T-helper 17 cell (primary cell): ENCODE results near the gene GRM4. TPM values are rescaled to one million over a fixed set of nuclear protein-coding genes. Genes with fewer than 3 reads are reported as not detected.

Source experiments
- ATAC-seq: fragments of 150-1000 bp; cut with Tn5 transposase; 2 replicates; pipeline ENCODE4 v1.10.0; 2021; ENCODE audit warnings: mild to moderate bottlenecking, moderate library complexity
- DNase-seq, 3 donors: peaks; one replicate each; pipeline versions ENCODE4 v3.0.0 to v3.0.0-alpha.2; 2020 to 2021
- H3K9me3 ChIP-seq: one replicate; pipeline ENCODE4 v1.7.0; 2013; ENCODE audit warnings: low read length, mild to moderate bottlenecking; ENCODE audit not compliant: control insufficient read depth, poor library complexity, severe bottlenecking
- H3K27ac Mint-ChIP-seq: one replicate; pipeline ENCODE4 v1.8.0; 2022; ENCODE audit warnings: mild to moderate bottlenecking, moderate library complexity, mixed read lengths
- H3K27me3 Mint-ChIP-seq: one replicate; pipeline ENCODE4 v1.8.0; 2022; ENCODE audit warnings: mixed read lengths
- H3K36me3 Mint-ChIP-seq: one replicate; pipeline ENCODE4 v1.8.0; 2022; ENCODE audit warnings: low read depth, mixed read lengths
- H3K4me1 Mint-ChIP-seq: one replicate; pipeline ENCODE4 v1.8.0; 2022; ENCODE audit warnings: mild to moderate bottlenecking, mixed read lengths
- H3K4me3 Mint-ChIP-seq: one replicate; pipeline ENCODE4 v1.8.0; 2022; ENCODE audit warnings: mild to moderate bottlenecking, moderate library complexity, mixed read lengths
- total RNA-seq, 4 donors: library from RNA in 2 of 4; stranded (reverse) in 2 of 4; gene quantifications; one replicate each; pipeline ENCODE4 v1.2.3 and lab custom pipeline; 2022 to 2026

GRM4 gene
- total RNA-seq, 2 donors from 2014 or later: not detected

DNA sequence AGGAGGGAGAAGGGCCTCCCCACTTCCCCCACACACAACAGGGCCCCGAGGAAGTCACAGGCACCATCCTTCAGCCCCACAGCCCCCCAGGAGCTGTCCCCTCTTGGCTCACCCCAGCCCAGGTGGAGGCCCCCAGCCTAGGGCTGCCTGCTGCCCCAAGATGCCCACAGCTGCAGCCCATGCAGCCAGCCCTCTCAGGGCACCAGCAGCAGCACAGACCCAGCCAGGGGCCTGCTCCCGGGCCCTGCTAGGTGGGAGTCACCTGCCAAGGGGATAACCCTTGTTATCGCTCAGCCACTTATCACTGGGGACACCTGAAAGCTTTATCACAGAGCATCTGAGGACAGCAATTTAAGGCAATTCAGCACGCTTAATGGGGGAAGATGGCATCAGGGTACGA is 55.0 kb downstream of the GRM4 start:
- H3K4me3 Mint-ChIP-seq: no peak overlapping the region
- peaks cover 31% of the 10 kb centered on the region for H3K27me3 Mint-ChIP-seq
- peaks cover 2% of the 10 kb centered on the region for H3K4me1 Mint-ChIP-seq
- H3K9me3 ChIP-seq: no peaks in the 10 kb centered on the region
- peaks cover under 1% of the 10 kb centered on the region for H3K36me3 Mint-ChIP-seq
- no peak for ATAC-seq
- DNase-seq: no peak
- no peak overlapping the region for H3K27ac Mint-ChIP-seq

DNA sequence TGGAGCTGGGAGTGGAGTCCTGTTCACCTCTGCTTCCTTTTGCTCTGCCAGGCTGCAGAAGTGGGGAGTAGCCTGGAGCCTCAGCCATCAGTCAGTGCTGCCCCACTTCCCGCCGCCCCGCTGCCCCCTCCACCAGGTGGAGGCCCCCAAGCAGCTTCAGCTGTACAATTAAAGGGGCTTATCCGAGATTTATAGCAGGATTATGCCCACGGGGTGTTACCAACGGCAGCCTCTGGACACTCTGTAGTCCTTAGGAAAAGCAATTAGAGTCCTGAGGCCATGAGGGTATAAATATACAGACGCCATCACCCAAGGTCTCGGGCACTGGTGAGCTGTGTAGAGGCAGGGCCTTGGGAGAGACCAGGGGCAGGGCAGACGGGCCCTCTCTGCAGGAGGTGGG is 55.4 kb downstream of the GRM4 start:
- H3K27me3 Mint-ChIP-seq: peaks cover 27% of the 10 kb centered on the region
- ATAC-seq: no peak
- no peak overlapping the region for H3K4me3 Mint-ChIP-seq
- H3K9me3 ChIP-seq: no peaks in the 10 kb centered on the region
- DNase-seq: no peak
- H3K4me1 Mint-ChIP-seq: peaks cover 2% of the 10 kb centered on the region
- H3K36me3 Mint-ChIP-seq: no peaks in the 10 kb centered on the region
- no peak overlapping the region for H3K27ac Mint-ChIP-seq

DNA sequence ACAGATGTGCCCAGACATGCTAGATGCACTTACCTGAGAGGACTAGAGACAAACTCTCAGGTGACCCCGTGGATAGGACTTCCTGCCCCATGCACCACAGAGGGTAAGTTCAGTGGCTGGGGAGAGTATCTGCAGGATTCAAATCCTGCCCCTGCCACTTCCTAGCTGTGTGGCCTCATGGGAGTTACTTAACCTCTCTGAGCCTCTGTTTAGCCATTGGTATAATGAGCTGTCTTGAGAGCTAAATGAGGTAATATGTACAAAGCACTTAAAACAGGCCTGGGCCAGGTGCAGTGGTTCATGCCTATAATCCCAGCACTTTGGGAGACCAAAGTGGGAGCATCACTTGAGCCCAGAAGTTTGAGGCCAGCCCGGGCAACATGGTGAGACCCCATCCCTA is 59.3 kb downstream of the GRM4 start:
- Mint-ChIP-seq H3K4me1 (peaks cover 2% of the 10 kb centered on the region), H3K27me3 (no peaks in the 10 kb centered on the region), H3K27ac (no peak overlapping the region), H3K36me3 (no peaks in the 10 kb centered on the region), H3K4me3 (no peak overlapping the region)
- ATAC-seq (no peak), DNase-seq (no peak)
- H3K9me3 ChIP-seq: no peaks in the 10 kb centered on the region

DNA sequence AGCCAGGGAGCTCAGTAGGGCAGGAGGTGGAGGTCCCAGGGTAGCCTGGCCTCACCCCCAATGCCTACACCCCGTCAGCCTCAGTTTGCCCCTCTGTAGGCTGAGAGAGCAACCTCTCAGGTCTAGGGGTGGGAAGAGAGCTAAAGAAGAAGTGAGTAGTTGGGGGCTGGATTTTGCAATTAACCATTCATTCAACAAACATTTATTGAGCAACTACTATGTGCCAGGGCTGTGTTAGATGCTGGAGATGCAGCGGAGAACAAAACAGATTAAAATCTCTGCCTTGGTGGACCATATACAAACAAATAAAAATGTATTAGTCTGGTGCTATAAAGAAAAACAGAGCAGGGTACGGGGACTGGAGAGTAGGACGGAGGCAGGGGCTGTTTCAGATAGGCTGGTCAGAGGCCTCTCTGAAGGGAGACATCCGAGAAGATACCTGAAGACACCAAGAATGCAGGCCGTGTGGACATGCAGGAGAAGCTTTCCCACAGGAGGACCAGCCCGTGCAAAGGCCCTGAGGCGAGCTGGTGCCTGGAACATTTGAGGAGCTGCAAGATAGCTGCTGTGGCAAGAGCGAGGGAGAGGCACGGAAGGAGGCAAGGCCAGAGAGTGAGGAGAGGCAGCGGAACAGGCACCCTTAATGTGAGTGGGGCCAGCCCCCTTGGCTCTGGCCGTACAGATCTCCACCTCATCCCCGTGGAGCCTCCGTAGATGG is 60.3 kb downstream of the GRM4 start:
- DNase-seq (no peak), ATAC-seq (no peak)
- H3K27ac Mint-ChIP-seq: no peak overlapping the region
- H3K27me3 Mint-ChIP-seq: peaks cover 5% of the 10 kb centered on the region
- no peaks in the 10 kb centered on the region for H3K9me3 ChIP-seq
- no peaks in the 10 kb centered on the region for H3K36me3 Mint-ChIP-seq
- H3K4me3 Mint-ChIP-seq: no peak overlapping the region
- peaks cover 4% of the 10 kb centered on the region for H3K4me1 Mint-ChIP-seq

DNA sequence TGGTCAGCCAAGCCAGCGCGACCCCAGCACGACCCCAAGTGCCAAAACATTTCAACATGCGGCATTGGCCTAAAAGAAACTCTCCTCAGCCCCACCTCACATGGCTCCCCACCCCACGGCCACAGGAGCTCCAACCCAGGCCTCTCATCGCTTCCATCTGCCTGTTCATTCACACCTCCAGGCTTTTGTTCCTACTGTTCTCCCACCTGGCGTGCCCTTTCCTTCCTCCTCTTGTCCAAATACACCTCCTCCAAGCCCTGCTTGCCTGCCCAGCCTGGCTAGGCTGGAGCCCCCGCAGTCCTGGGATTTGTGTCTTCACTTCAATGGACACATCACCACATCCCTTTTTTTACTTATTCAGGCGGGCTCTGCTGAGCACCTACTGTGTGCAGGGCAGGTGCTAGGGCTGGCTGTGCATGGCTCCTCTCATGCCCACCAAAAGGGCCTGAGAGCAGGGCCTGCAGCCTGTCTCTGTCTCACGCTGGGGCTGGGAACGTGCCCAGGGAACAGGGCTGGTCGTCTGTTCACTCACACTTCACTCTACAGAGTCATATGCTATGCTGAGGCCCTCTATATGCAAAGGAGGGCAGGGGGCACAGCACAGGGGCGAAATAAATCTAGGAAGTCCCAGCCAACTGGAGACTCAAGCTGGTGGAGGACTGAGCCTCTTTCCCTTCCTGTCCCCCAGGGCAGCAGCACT is 61.1 kb downstream of the GRM4 start:
- no peak for ATAC-seq
- no peak for DNase-seq
- no peaks in the 10 kb centered on the region for H3K9me3 ChIP-seq

DNA sequence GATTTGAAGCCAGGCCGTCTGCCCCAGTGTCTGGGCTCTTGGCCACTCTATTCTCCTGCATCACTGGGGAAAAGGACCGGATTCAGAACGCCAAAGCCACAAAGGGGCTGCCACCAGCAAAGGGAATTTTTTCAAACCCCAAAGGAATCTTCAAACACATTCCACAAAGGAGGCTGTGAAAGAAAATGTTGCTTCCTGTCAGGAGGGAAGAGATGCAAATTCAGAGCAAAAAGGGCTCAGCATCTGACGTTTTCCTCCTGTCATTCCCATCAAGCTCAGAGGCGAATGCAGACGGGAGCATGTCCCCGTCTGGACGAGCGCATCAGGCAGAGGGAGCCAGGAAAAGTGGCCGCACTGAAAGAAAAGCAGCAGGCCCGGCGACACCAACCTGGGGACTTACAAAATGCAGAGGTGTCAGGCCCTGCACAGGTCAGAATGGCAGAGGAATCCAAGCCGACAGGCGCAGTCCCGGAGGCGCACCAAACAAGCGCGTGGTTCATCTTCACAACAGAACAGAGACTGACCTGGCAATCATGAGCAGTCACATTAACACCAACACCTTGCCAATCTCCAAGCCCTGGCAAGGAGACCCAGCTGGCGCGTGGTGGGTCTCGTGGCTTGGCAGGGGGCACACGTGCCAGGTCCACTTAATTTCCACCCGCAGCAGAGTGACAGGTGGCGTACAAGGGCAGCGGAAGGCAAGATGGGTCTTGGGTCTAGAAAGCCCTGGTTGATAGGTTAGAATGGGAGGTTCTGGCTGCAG is 62.8 kb downstream of the GRM4 start:
- H3K4me3 Mint-ChIP-seq: no peak overlapping the region
- DNase-seq: no peak
- H3K27ac Mint-ChIP-seq: no peak overlapping the region
- H3K36me3 Mint-ChIP-seq: peaks cover 3% of the 10 kb centered on the region
- no peaks in the 10 kb centered on the region for H3K9me3 ChIP-seq
- peaks cover 5% of the 10 kb centered on the region for H3K4me1 Mint-ChIP-seq
- peaks cover 31% of the 10 kb centered on the region for H3K27me3 Mint-ChIP-seq
- ATAC-seq: no peak

More for the DNA sequence above, 61.1 kb downstream of the GRM4 start:
- H3K27me3 Mint-ChIP-seq: peaks cover 14% of the 10 kb centered on the region
- H3K36me3 Mint-ChIP-seq: no peaks in the 10 kb centered on the region
- no peak overlapping the region for H3K27ac Mint-ChIP-seq
- H3K4me1 Mint-ChIP-seq: peaks cover 4% of the 10 kb centered on the region
- no peak overlapping the region for H3K4me3 Mint-ChIP-seq

DNA sequence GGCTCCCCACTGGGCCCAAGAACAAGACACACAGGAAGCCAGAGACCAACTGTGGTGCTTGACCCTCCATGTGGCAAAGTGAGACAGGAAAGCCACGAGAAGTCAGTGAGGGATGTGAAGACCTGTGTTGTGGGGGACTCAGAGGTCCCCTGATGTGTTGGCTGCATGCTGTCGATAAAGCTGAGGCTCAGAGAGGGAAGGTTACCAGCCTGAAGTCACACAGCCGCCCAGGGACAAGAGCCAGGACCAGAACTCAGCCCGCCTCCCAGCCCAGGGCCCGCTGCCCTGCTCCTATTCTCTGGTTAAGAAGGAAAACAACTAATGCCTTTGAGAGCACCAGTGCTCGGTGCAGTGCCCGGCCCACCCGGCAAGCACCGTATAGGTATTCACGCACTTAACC is 63.5 kb downstream of the GRM4 start:
- H3K4me1 Mint-ChIP-seq: peaks cover 6% of the 10 kb centered on the region
- H3K4me3 Mint-ChIP-seq: no peak overlapping the region
- H3K27me3 Mint-ChIP-seq: peaks cover 35% of the 10 kb centered on the region
- DNase-seq (no peak), ATAC-seq (no peak)
- H3K9me3 ChIP-seq: no peaks in the 10 kb centered on the region
- H3K27ac Mint-ChIP-seq: no peak overlapping the region
- peaks cover 3% of the 10 kb centered on the region for H3K36me3 Mint-ChIP-seq

DNA sequence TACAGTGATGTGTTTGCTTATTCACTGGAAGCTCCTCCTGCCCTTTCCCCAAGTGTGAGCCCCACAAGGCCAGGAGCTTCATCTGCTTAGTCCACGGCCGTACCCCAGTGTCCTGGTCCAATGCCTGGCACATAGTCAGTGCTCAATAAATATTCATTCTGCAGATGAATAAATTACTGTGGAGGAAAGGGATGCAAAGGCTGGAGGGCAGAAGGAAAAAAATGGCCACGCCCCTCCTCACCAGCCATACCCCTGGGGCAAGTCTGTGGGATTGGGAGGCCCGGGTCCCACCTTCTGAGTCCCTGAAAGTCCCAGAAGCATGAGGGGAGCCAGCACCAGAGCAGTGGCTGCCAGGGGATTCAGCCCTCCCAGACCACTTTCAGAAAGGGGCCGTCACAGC is 65.5 kb downstream of the GRM4 start:
- H3K4me1 Mint-ChIP-seq: peaks cover 7% of the 10 kb centered on the region
- ATAC-seq (no peak), DNase-seq (no peak)
- no peak overlapping the region for H3K4me3 Mint-ChIP-seq
- H3K36me3 Mint-ChIP-seq: peaks cover 3% of the 10 kb centered on the region
- H3K27me3 Mint-ChIP-seq: peaks cover 35% of the 10 kb centered on the region
- peak overlapping the region; percentile 19 for H3K27ac Mint-ChIP-seq
- no peaks in the 10 kb centered on the region for H3K9me3 ChIP-seq

DNA sequence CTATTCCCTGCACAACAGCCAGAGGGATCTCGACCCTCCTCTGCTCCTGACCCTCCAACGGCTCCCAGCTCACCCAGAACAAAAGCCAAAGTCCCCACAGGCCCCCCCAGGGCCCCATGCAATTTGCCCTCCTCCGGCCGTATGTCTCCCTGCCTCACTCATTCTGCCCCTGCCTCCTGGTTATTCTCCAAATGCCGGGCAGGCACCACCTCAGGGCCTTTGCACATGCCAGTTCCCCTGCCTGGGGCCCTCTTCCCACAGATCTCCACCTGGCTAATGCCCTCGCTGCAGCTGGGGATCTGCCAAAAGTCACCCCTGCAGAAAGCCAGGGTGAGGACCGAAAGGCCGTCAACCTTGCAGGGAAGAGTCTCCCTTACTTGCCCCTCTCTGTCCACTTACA is 66.0 kb downstream of the GRM4 start:
- peaks cover 35% of the 10 kb centered on the region for H3K27me3 Mint-ChIP-seq
- H3K4me1 Mint-ChIP-seq: peaks cover 7% of the 10 kb centered on the region
- peak overlapping the region; percentile 19 for H3K27ac Mint-ChIP-seq
- H3K9me3 ChIP-seq: no peaks in the 10 kb centered on the region
- peaks cover 3% of the 10 kb centered on the region for H3K36me3 Mint-ChIP-seq
- DNase-seq (no peak), ATAC-seq (no peak)
- no peak overlapping the region for H3K4me3 Mint-ChIP-seq

DNA sequence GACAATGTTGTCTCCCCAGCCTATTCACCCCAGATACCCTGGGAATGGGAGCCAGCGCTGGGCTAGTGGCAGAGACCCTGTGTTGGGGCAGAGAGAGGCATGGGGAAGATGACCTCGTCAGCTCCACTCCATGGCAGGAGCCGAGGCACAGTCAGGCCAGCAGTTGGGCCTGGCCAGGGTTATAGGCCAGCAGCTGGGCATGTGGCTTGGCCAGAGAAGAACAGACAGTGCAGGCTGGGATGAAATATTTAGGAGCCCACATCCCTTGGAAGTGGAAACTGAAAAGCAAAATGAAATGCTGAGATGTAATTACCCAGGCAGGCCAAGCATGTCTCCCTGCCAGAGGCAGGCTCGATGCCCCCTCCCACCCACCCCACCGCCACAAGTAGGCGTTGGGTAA is 70.0 kb downstream of the GRM4 start:
- peaks cover 33% of the 10 kb centered on the region for H3K27me3 Mint-ChIP-seq
- H3K4me1 Mint-ChIP-seq: peaks cover 7% of the 10 kb centered on the region
- H3K9me3 ChIP-seq: no peaks in the 10 kb centered on the region
- no peak overlapping the region for H3K27ac Mint-ChIP-seq
- peaks cover 3% of the 10 kb centered on the region for H3K36me3 Mint-ChIP-seq
- ATAC-seq: no peak
- DNase-seq: no peak
- no peak overlapping the region for H3K4me3 Mint-ChIP-seq

DNA sequence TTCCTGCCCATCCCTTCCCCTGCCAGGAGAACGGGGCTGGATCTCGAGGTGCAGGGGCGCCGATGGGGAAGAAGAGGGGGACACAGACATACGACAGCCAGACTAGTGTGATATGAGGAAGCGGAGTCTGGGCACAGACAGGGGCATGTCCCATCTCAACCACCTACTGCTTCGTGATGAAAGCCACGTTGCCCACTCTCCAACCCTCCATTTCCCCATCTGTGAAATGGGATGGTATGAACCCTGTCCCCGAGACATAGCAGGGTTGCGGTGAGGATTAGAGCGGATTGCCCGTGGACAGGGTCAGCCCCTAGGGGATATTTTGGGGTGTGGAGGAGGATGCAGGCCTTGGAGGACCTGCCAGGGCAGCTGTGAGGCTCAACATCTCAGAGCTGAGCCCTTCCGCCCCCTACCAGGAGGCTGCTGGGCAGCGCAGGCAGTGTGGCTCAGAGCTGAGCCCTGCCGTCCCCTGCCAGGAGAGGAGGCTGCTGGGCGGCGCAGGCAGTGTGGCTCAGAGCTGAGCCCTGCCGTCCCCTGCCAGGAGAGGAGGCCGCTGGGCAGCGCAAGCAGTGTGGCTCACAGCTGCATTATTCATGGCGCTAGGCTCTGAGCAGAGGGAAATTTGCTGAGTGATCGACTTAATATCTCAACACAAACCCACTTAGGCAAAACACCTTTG is 71.7 kb downstream of the GRM4 start:
- Mint-ChIP-seq H3K36me3 (peaks cover 3% of the 10 kb centered on the region), H3K27me3 (peaks cover 16% of the 10 kb centered on the region), H3K4me3 (no peak overlapping the region), H3K4me1 (peaks cover 5% of the 10 kb centered on the region), H3K27ac (no peak overlapping the region)
- no peak for DNase-seq
- ATAC-seq: no peak
- H3K9me3 ChIP-seq: no peaks in the 10 kb centered on the region

DNA sequence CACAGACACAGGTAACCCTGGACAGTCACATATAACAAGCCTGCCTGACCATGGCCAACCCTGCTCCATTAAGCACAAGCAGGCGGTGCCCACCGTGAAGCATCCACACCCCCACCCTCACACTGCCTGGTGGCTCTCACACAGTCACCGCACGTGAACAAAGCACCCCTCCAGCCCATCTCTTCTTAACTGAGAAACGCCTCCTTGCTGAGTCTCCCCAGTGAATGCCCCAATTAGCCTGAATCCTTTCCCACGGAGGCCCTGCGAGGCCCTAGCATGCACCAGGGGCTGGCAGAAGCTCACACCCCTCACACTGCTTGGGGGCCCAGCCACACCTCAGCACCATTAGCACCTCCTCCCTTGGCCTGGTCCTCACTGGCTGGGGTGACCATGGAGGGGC is 72.3 kb downstream of the GRM4 start:
- Mint-ChIP-seq H3K36me3 (peaks cover 3% of the 10 kb centered on the region), H3K4me3 (no peak overlapping the region), H3K4me1 (peaks cover 3% of the 10 kb centered on the region), H3K27me3 (peaks cover 9% of the 10 kb centered on the region), H3K27ac (no peak overlapping the region)
- DNase-seq: no peak
- ATAC-seq: no peak
- H3K9me3 ChIP-seq: no peaks in the 10 kb centered on the region

DNA sequence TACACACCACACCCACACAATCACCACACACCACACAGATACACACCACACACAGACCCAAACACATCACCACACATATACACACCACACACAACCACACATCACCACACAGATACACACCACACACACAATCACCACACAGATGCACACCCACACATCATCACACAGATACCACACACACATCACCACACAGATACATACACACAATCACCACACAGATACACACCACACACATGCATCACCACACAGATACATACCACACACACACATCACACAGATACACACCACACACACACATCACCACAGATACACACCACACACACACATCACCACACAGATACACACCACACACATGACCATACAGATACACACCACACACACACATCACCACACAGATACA is 73.2 kb downstream of the GRM4 start:
- H3K27me3 Mint-ChIP-seq: peaks cover 1% of the 10 kb centered on the region
- peaks cover 2% of the 10 kb centered on the region for H3K4me1 Mint-ChIP-seq
- H3K9me3 ChIP-seq: no peaks in the 10 kb centered on the region
- H3K36me3 Mint-ChIP-seq: no peaks in the 10 kb centered on the region
- DNase-seq: no peak
- no peak overlapping the region for H3K4me3 Mint-ChIP-seq
- no peak for ATAC-seq
- no peak overlapping the region for H3K27ac Mint-ChIP-seq
